ENCODE measurements around the gene PSMD9.
"Not testable (repeated sequence)": the region's sequence is repeated elsewhere in the genome, so short reads cannot be mapped to it uniquely, and the experiment has no call there.

PSMD9 gene

DNA sequence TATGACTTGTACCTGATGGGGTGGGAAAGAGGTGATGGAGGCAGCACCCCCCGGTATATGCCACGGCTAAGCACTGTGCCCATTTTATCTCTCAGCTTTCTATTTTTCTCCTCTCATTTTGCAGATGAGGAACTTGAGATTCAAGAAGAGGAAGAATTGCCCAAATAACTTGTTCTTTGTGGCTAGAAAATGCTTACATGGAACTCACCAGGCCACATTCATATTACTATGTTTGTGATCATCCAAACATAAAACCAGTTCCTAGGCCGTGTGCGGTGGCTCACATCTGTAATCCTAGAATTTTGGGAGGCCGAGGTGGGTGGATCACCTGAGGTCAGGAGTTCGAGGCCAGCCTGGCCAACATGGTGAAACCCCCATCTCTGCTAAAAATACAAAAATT lies 14.5 kb upstream of the PSMD9 start:
- no peak for DNase-seq (ENCODE audit: low read depth)

DNA sequence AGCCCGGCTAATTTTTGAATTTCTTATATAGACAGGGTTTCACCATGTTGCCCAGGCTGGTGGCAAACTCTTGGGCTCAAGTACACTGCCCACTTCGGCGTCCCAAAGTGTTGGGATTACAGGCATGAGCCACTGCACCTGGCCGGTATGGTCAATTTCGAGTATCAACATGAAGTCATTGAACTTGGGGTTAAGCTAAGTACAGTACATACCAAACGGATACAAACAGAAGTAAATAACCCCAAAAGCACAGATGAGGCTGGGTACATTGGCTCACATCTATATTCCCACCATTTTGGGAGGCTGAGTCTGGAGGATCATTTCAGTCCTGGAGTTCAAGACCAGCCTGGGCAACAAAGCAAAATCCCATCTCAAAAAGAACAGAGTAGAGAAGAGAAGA lies 13.0 kb upstream of the PSMD9 start:
- DNase-seq (ENCODE audit: low read depth): no peak

DNA sequence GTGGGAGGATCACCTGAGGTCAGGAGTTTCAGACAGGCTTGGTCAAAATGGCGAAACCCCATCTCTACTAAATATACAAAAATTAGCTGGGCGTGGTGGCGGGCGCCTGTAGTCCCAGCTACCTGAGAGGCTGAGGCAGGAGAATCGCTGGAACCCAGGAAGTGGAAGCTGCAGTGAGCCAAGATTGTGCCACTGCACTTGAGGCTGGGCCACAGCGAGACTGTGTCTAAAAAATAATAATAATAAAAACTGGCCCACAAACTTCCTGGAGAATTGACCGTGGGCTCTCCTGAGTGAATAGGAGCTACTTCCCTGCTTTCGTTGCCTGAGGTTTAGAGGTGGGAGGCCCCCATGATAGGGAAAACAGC lies 12.5 kb upstream of the PSMD9 start:
- DNase-seq (ENCODE audit: low read depth): not testable (repeated sequence)

DNA sequence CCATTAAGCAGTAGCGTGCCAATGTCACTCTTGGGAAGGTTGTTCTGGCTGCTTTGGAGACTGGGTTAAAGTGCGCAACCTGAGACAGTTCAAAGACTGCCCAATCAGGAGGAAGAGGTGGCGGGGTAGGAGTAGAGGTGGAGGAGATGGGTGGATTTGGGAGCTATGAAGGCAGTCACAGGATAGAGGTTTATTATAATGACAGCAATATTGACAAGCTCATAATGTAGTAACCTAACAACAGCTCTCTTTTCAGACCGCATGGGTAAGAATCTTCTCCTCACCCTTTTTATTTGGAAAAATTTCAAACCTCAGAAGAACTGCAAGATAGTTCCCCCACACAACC lies 5.3 kb upstream of the PSMD9 start:
- no peak for DNase-seq (ENCODE audit: low read depth)

DNA sequence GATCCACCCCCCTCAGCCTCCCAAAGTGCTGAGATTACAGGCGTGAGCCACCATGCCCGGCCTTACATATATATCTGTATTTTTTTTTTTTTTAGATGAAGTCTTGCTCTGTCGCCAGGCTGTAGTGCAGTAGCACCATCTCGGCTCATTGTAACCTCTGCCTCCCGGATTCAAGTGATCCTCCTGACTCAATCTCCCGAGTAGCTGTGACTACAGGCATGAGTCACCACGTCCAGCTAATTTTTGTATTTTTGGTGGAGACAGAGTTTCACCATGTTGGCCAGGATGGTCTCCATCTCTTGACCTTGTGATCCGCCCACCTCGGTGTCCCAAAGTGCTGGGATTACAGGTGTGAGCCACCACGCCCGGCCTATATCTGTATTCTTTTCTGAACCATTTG lies 3.5 kb upstream of the PSMD9 start:
- DNase-seq (ENCODE audit: low read depth): not testable (repeated sequence)

DNA sequence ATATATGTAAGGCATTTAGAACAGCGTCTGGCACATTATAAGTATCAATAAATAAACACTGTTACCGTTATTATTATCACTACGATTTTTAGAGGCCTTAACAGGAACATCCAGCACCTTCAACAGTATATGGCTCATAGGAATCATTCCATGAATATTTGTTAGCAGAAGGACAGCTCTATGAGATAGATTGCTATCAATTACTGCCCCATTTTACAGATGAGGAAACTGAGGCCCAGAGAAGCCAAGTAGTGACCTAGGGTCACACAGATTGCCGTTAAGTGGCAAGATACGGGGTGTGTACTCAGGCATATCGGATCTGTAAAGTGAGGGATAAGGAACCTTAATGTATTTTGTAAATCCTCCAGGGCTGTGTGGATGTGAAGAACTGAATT lies 510 bp upstream of the PSMD9 start:
- DNase-seq (ENCODE audit: low read depth): no peak

DNA sequence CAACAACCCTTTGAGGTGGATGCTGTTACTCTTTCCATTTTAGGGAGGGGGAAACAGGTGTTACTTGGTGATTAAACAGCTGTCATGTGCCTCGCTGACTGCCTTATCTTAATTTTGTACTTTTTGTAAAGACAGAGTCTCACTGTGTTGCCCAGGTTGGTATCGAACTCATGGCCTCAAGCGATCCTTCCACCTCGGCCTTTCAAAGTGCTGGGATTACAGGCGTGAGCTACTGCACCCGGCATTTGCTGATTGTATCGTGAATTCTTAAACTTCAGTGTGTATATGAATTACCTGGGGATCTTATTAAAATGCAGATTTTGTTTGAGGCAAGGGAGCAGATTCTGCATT lies 659 bp downstream of the PSMD9 start:
- no peak for DNase-seq (ENCODE audit: low read depth)

DNA sequence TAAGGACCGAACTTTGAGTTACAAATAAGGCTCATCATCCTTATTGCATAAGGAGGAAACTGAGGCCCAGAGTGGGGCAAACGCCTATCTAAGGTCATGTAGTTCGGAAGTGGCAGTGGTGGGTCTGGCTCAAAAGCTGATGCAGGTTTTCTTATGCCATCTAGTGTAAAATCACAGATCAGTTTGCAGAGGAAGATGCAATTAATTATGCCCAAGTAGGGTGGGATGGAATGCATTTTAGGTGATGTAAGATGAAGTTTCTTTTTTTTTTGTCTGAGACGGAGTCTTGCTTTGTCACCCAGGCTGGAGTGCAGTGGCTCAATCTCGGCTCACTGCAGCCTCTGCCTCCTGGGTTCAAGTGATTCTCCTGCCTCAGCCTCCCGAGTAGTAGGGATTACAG lies 1.1 kb downstream of the PSMD9 start:
- not testable (repeated sequence) for DNase-seq (ENCODE audit: low read depth)

DNA sequence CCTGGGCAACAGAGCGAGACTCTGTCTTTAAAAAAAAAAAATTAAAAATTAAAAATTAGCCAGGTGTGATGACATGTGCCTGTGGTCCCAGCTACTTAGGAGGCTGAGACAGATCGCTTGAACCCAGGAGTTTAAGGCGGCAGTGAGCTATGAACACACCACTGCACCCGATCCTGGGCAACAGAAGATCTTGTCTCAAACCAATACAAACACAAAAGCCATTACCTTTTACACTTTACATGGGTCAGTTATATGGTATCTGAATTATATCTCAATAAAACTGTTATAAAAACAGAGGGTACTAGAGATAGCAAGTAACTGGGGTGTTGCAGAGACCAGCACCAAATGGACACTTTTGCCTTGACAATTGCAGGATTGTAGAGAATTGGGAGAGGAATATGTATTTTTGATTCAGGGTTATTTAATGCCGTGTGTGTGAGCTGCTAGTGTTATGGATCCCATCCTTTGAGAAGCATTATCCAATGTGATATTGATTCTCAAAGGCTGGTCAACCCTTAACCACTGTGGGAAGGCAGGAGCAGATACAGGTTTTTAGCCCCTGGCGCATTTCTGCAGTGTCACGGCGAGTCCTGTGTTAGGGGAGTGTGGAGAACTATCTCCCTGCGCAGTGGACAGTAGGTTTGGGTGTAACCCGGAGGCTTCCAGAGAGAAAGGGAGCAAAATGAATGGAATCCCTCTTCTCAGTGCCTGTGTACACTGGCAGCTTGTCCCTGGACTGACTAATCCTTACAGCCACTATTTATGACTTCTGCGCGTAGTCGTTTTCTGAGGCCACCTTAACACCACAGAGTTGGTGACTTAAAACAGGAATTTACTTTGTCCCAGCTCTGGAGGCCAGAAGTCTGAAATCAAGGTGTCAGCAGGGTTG lies 4.3 kb downstream of the PSMD9 start:
- DNase-seq (ENCODE audit: low read depth): no peak

DNA sequence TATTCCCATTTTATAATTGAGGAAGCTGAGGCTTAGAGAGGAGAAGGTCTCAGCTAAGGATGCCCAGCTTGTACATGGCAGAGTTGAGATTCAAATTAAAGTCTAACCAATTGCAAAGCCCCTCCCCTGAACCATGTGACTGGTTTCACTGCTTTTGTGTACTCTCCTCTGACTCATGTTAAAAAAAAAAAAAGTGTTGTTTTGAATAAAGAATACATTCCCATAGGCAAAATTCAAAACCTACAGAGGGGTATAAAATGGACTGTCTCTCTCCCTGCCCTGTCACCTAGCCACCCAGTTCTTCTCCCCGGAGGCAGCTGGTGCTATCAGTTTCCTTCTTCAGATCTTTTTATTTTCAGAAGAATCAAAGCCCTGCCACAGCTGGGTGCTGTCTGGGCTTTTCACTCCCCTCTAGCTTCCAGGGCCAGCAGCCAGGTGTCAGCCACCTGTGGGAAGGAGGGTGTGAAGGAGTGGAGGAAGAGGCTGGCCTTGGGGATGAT lies 5.4 kb downstream of the PSMD9 start:
- no peak for DNase-seq (ENCODE audit: low read depth)

DNA sequence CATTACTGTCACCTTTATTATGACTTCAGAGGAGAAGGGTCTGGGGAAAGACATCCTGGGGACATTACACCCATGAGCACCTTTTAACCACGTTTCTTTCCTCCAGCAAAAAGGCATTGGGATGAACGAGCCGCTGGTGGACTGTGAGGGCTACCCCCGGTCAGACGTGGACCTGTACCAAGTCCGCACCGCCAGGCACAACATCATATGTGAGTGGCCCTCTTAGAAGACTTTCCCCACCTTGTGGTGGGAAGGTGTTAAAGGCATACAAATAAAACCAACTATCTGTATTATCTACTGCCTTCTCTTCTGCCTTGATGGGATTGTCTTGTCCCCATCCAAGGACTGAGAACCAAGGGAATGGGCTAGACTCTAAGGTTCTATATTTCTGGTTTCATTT lies 6.0 kb downstream of the PSMD9 start:
- DNase-seq (ENCODE audit: low read depth): no peak

DNA sequence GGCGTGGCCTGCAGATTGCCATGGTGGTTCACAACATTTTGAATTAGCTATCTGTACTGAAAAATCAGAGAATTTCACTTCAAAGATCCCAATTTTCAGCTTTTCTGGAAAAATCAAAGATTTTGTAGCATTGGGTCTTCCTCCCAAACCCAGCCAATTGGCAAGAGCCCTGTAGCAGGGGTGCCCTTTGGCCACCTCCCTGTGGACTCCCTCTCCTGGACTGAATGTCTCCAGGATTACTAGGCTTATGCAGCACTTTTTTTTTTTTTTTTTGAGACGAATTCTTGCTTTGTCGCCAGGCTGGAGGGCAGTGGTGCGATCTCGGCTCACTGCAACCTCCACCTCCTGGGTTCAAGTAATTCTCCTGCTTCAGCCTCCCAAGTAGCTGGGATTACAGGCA lies 9.7 kb downstream of the PSMD9 start:
- no peak for DNase-seq (ENCODE audit: low read depth)

DNA sequence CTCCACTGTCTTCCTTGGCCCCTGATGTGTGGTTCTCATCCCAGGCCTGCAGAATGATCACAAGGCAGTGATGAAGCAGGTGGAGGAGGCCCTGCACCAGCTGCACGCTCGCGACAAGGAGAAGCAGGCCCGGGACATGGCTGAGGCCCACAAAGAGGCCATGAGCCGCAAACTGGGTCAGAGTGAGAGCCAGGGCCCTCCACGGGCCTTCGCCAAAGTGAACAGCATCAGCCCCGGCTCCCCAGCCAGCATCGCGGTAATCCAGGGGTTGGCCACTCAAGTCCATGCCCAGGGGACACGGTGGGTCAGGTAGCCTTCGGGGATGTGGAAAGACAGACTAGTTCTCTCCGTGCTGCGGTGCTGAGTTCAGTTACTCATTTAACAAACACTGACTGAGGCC lies 11.0 kb downstream of the PSMD9 start:
- no peak for DNase-seq (ENCODE audit: low read depth)

DNA sequence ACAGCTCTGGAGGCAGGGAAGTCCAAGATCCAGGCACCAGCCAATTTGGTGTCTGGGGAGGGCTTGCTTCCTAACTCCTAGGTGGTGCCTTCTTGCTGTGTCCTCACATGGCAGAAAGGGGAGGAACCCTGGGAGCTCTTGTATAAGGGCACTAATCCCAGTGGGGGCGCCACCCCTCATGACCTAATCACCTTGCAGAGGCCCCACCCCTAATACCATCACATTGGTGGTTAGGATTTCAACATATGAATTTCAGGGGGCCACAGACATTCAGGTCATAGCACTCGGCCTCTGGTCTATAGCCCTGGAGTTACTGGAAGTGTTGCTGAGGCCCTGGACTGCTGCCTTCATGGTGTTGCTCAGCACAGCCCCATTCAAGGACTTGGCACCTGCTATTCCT lies 14.6 kb downstream of the PSMD9 start:
- no peak for DNase-seq (ENCODE audit: low read depth)

DNA sequence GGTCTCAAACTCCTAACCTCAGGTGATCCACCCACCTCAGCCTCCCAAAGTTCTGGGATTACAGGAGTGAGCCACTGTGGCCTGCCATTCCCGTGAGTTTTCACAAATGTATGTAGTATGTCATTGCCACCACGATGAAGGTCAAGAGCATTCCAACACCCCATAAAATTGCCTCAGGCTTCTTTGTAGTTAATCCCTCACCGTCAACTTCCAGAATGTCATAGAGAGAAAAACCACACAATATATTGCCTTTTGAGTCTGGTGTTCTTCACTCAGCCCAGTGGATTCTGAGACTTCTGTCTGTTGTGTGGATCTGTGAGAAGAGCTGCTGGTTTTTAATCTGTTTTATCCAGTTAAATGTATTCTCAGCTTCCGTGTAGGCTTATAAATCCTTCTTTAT lies 17.2 kb downstream of the PSMD9 start:
- no peak for DNase-seq (ENCODE audit: low read depth)

DNA sequence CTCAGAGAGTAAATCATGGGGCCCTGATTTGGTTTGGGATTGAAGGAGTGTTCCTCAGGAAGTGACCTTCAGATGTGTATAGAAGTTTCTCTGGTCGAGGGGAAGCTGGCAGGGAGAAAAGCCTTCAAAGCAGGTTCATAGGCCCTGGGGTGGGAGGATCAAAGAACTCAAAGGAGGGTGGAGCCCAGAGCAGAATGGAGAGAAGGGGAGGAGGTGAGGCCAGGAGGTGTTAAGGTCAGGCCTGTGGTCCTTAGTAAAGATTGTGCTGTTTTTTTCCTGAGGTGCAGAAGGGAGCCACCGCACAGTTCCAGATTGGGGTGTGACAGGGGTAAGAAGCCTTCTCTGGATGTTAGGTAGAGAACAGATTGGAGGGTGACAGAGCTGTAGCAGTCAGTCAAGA lies 20.1 kb downstream of the PSMD9 start:
- DNase-seq (ENCODE audit: low read depth): no peak

DNA sequence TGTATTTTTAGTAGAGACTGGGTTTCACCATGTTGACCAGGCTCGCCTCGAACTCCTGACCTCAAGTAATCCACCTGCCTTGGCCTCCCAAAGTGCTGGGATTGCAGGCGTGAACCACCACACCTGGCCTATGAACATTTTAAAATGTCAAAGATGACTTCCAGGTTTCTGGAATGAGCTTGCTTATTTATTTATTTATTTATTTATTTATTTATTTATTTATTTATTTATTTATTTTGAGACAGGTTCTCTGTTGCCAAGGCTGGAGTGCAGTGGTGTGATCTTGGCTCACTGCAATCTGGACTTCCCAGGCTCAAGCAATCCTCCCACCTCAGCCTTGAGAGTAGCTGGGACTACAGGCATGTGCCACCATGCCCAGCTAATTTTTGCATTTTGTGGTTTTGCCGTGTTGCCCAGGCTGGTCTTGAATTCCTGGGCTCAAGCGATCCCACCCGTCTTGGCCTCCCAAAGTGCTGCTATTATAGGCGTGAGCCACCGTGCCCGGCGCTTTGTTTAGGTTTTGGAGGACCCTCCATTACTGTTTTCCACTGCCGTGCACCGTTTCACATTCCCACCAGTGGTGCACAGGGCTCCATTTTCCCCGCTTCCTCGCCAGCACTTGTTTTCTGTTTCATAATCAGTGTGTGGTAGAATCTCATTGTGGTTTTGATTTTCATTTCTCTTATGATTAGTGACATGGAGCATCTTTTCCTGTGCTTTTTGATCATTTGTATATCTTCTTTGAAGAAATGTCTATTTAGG lies 23.4 kb downstream of the PSMD9 start:
- no peak for DNase-seq (ENCODE audit: low read depth)

DNA sequence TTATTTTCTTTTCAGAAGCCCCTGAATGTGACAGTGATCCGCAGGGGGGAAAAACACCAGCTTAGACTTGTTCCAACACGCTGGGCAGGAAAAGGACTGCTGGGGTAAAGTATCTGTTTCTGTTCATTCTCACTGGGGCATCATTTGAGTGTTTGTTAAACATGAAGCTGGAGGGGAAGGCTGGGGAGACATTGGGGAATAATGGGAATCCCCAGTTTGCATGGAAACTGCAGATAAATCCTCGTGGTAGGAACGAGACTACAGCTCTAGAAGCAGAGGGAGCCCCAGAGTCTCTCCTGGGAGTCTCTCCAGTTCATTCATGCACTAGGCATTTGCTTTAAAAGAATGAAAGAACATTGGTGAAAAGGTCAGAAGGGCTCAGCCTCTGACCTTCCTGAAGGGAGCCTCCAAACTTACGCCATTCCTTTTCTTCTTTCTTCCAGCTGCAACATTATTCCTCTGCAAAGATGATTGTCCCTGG lies 27.3 kb downstream of the PSMD9 start:
- DNase-seq (ENCODE audit: low read depth): no peak

DNA sequence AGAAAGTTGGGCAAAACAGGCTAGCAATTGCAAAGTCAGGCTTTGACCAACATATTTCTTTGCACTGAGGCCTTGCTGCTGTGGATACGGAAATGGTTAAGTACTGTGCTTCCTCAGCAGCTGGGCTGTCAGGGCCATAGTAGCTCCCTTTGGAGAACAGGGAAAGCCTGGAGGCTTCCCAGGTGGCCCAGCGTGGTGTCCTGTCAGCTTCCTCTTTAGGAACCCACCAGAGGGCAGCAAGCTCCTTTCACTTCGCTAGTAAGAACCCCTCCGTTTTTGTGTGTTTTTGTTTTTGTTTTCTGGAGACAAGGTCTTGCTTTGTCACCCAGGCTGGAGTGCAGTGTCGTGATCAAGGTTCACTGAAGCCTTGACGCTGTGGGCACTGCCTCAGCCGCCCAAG lies 28.1 kb downstream of the PSMD9 start:
- DNase-seq (ENCODE audit: low read depth): no peak

DNA sequence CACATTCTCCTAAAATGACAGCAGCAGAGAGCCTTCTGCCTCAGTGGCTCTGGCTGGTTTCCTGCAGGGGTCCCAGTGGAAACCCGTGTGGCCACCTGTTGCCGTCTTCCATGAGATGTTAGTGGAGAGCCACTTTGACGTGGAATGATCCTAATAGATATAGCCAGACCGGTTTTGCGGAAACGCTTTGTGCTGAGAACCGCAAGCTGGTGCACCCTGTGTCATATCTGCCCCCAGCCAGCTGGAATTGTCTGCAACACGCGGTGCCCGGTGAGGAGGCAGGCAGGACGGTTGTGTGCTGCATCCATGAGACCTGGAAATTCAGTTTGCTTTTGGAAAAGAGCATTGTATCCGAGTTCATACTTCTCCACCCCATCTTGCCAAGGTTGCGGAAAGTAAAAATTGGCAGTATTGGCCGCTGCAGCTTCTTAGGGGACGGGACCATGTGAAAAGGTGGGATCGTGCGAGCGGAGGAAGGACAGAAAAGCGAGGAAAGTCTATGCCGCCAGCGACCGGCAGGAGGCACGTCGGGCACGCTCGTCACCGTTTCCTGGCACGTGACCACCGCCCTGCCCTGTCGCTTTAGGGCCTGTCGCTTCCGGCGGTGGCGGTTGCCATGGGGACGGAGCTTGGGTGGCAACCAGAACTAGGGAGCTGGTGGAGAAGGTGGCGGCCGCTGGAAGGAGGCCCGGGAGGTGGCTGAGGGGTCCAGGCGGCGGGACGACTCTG lies 29.5 kb downstream of the PSMD9 start, which contains the start of gene CFAP251:
Gene CFAP251, plus strand, starts transcription at position 643 of the 729 bp plus-strand sequence. CDS start 2,714 bp downstream, outside the sequence.
- DNase-seq (ENCODE audit: low read depth): peak; percentile 91

DNA sequence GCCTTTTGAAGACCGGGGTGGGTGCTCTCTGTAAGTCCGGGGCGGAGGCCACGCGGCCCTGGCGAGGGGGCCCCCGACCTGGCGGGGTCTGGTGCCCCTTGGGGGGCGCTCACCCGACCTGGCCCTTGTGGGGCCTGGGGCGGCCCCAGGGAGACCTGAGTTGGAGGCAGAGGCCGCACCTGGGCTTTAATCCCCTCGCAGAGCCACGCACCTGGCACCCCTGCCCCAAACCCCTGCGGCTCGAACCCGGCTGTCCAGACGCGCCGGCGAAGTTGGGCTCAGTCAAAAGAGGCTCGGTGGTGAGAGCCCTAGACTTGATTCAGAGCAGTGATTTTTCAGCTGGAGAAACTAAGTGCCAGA lies 30.1 kb downstream of the PSMD9 start:
- no peak for DNase-seq (ENCODE audit: low read depth)

DNA sequence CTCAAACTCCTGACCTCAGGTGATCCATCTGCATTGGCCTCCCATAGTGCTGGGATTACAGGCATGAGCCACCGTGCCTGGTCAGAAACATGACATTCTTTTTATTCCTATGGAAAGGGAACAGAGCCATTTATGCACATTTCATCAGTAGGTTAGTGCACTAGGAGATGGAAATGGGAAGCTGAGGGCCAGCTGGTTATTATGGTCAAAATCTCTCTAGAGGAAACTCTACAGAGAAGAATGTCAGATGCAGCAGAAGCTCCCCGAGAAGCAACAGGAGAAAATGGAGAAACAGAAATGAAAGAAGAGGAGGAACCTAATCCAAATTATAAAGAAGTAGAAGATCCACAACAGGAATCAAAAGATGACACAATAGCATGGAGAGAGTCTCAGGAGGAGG lies 32.5 kb downstream of the PSMD9 start:
- DNase-seq (ENCODE audit: low read depth): no peak

DNA sequence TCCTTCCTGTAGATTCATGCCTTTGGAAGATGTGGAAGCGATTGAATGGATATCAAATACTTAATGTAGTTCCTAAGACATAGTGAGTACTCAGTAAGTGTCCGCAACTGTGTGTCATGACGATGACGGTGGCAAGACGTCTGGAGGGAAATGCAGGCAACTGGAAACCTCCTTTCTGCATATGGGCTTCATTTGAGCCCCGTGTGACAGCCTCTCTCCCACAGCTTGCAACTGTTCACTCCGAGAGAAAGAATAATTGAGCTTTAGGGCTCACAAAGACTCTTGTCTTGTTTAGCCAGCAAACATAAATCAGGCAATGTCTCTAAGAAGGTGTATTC lies 36.7 kb downstream of the PSMD9 start:
- DNase-seq (ENCODE audit: low read depth): no peak
